Ectodermal cell (in vitro differentiated cells): Measurements from ENCODE around the gene GPR108.
"Not testable (repeated sequence)": the region's sequence is repeated elsewhere in the genome, so short reads cannot be mapped to it uniquely, and the experiment has no call there.

Experiments
- H3K27ac ChIP-seq: 2 replicates; pipeline ENCODE4 v1.7.0; 2013; ENCODE audit warnings: mild to moderate bottlenecking, low read depth, low read length; ENCODE audit not compliant: insufficient read depth, poor library complexity, severe bottlenecking
- H3K27me3 ChIP-seq: 2 replicates; pipeline ENCODE4 v1.7.0; 2013; ENCODE audit warnings: mild to moderate bottlenecking, low read length; ENCODE audit not compliant: insufficient read depth, control insufficient read depth, poor library complexity, severe bottlenecking
- H3K36me3 ChIP-seq: one replicate; pipeline ENCODE4 v1.7.0; 2013; ENCODE audit warnings: low read length; ENCODE audit not compliant: control insufficient read depth, insufficient read depth
- H3K4me1 ChIP-seq: one replicate; pipeline ENCODE4 v1.7.0; 2013; ENCODE audit warnings: low read length; ENCODE audit not compliant: control insufficient read depth, insufficient read depth
- H3K4me3 ChIP-seq: 2 replicates; pipeline ENCODE4 v1.7.0; 2013; ENCODE audit warnings: low read depth, low read length, control low read depth; ENCODE audit not compliant: insufficient read depth
- H3K9me3 ChIP-seq: 2 replicates; pipeline ENCODE4 v1.7.0; 2013; ENCODE audit warnings: mild to moderate bottlenecking, low read length, moderate library complexity; ENCODE audit not compliant: control insufficient read depth
- WGBS, 2 experiments: methylation state at CpG; one replicate each; pipeline ENCODE4 v1.1.7; 2013; ENCODE audit warnings: missing lambda C conversion rate in 2 of 2; 5-methylcytosine and 5-hydroxymethylcytosine counted together

The GPR108 gene

GRCh38 chr19:6714749-6715555 is 22.4 kb downstream of the GPR108 start:
- WGBS, 2 experiments, result 82 to 83% methylated on average over 11 of the region's 11 CpGs
- H3K36me3 ChIP-seq, result no peaks in the 10 kb centered on the region
- H3K27ac ChIP-seq, result no peak overlapping the region
- H3K4me3 ChIP-seq, result no peak overlapping the region
- H3K4me1 ChIP-seq, result no peaks in the 10 kb centered on the region
- no peaks in the 10 kb centered on the region for H3K9me3 ChIP-seq
- peaks cover 23% of the 10 kb centered on the region for H3K27me3 ChIP-seq

DNA sequence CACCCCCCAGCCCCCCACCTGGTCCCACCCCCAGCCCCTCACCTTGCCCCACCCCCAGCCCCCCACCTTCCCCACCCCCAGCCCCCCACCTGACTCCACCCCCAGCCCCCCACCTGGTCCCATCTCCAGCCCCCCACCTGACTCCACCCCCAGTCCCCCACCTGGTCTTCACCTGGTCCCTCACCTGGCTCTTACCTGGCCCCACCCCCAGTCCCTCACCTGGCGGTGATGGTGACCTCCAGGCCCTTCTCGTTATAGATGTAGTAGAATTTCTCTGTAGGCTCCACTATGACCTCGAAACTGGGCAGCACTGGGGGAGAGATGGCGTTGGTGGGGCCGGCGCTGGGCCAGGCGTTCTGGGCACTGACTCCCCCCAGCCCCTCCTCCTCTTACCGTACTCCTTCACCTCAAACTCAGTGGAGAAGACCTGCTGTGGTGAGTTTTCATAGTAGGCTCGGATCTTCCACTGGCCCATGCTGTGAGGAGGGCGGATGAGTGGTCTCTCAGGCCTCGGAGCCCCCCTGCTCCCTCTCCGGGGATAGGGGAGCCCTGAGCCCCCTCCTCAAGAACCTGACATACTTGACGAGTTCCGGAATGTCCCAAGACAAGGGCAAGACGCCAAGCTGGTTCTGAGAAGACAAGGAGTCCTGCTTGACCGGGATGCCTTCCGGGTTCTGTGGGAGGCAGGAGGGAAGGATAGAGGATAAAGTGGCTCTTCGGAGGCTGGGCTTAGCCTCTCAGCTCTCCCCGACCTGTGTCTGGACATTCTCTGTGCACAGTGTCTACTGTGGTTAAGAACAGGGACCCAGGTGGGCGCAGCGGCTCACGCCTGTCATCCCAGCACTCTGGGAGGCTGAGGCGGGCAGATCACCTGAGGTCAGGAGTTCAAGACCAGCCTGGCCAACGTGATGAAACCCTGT is 23.3 kb downstream of the GPR108 start:
- peaks cover 32% of the 10 kb centered on the region for H3K27me3 ChIP-seq
- 83 to 85% methylated on average over 24 of the region's 24 CpGs for WGBS, 2 experiments
- no peak overlapping the region for H3K4me3 ChIP-seq
- H3K36me3 ChIP-seq, result no peaks in the 10 kb centered on the region
- H3K9me3 ChIP-seq, result no peaks in the 10 kb centered on the region
- no peak overlapping the region for H3K27ac ChIP-seq
- no peaks in the 10 kb centered on the region for H3K4me1 ChIP-seq

DNA sequence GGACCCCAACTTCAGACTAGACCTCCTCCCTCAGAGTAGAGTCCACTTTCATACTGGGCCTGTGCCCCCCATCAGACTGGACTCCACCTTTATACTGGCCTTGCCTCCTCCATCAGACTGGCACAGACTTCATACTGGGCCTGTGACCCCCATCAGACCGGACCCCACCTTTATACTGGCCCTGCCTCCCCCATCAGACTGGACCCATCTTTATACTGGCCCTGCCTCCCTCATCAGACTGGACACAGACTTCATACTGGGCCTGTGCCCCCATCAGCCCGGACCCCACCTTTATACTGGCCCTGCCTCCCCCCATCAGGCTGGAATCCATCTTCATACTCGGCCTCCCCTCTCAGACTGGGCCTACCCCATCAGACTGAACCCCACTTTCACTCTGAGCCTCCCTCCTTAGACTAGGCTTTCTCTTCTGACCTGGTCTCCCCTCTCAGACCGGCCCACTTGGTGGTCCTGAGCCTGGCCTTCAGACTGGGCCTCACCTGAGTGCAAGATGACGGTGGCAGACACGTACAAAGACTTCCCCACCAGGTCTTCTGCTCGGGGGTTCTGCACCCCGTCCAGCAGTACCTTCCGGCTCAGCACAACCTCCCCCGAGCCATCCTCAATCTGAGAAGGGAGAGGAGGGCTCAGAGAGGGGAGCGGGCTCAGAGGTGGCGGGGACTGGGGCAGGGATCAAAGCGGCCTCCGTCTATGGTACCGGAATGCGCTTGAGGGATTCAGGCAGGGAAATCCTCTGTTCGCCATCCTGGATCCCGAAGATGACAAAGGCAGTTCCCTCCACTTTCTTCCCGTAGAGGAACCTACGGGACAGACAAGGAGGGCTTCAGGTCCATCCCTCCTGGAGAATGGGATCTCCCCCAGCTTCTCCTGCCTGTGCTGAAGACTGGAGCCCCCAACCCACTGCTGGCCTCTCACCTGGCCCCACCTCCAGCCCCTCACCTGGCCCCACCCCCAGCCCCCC is 24.4 kb downstream of the GPR108 start:
- no peak overlapping the region for H3K4me3 ChIP-seq
- WGBS, 2 experiments, result 90 to 91% methylated on average over 20 of the region's 20 CpGs
- peaks cover 41% of the 10 kb centered on the region for H3K27me3 ChIP-seq
- no peak overlapping the region for H3K27ac ChIP-seq
- no peaks in the 10 kb centered on the region for H3K9me3 ChIP-seq
- no peaks in the 10 kb centered on the region for H3K4me1 ChIP-seq
- H3K36me3 ChIP-seq, result no peaks in the 10 kb centered on the region

DNA sequence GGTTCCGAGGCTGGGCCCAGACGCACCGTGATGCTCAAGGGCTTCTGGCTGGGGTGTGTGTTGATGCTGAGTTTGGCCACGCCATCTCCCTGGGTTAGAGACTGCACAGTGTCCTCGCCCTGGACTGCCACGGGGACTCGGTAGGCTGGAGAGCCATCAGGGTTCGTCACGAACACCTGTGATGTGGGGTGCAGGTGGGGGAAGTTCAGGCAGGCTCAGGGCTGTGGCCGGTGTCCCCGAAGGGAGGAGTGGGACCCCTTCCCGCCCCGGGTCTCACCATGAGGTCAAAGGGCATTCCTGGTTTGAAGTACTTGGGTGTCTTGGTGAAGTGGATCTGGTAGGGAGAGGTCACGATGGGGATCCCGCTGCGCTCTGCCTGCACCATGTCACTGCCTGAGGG is 25.1 kb downstream of the GPR108 start:
- no peaks in the 10 kb centered on the region for H3K4me1 ChIP-seq
- 91 to 92% methylated on average over 16 of the region's 16 CpGs for WGBS, 2 experiments
- no peak overlapping the region for H3K4me3 ChIP-seq
- no peaks in the 10 kb centered on the region for H3K36me3 ChIP-seq
- H3K9me3 ChIP-seq, result no peaks in the 10 kb centered on the region
- no peak overlapping the region for H3K27ac ChIP-seq
- H3K27me3 ChIP-seq, result peaks cover 41% of the 10 kb centered on the region

DNA sequence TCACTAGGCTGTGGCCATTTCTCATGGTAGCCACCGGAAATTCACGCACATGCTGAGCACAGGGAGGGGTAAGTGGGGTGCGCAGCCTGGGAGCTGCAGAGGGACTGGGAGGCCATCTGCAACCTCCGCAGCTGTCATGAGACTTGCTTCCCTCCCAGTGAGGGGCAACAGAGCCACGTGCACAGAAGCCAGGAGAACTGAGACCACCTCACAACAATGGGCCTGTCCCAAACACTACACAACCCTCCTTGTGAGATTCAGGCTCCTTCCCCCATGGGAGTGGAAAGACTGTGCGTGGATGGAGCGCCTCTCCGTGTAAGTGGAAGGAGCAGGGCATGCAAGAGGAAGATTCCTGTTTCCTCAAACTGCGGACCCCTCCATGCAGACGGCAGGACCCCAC is 25.8 kb downstream of the GPR108 start:
- WGBS, 2 experiments, result 75 to 81% methylated on average over 10 of the region's 10 CpGs
- Histone ChIP-seq H3K36me3 (no peaks in the 10 kb centered on the region), H3K27me3 (peaks cover 41% of the 10 kb centered on the region), H3K4me3 (no peak overlapping the region), H3K27ac (no peak overlapping the region), H3K4me1 (no peaks in the 10 kb centered on the region), H3K9me3 (no peaks in the 10 kb centered on the region)

DNA sequence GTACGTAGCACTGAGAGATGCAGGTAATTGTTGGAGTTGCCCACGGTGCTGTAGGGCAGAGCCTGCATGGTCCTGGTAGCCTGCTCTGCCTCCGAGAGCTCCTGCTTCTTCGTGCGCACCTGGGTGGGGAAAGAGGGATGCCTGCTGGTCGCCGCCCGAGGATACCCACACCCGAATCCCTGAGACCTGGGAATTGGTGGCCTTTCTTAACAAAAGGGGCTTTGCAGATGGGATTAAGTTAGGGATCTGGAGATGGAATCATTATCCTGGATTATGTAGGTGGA is 26.4 kb downstream of the GPR108 start:
- no peaks in the 10 kb centered on the region for H3K9me3 ChIP-seq
- H3K4me1 ChIP-seq, result no peaks in the 10 kb centered on the region
- H3K27ac ChIP-seq, result no peak overlapping the region
- H3K36me3 ChIP-seq, result no peaks in the 10 kb centered on the region
- peaks cover 41% of the 10 kb centered on the region for H3K27me3 ChIP-seq
- WGBS, 2 experiments, result 63 to 65% methylated on average over 9 of the region's 9 CpGs
- no peak overlapping the region for H3K4me3 ChIP-seq

DNA sequence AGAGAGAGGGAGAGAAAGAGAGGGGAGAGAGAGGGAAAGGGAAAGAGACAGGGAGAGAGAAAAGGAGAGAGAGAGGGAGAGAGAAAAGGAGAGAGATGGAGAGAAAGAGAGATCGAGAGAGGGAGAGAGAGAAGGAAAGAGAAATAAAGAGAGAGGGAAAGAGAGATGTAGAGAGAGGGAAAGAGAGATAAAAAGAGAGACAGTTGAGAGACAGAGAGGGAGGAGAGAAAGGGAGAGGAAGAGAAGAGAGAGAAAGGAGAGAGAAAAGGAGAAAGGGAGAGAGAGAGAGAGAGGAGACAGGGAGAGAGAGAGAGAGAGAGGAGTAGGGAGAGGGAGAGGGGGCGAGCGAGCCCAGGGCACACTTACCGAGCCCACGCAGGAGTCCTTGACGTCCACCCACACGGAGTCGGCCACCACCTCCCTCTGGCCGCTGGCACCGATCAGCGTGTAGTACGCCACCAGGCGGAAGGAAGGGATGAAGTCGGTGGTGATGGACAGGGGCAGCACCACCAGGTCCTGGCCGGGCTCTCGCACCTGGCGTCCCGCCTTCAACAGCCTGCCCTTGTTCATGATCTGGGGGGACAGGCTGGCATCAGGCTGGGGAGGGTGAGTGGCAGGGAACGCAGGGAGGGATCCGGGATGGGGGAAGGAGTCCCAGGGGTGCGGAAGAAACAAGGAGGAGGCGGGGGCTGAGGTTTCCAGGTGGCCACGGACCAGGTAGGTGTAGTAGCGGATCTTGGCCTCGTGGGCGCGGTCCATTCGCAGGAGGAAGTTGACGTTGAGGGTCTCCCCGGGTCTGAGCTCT is 26.9 kb downstream of the GPR108 start:
- Histone ChIP-seq H3K4me1 (no peaks in the 10 kb centered on the region), H3K4me3 (no peak overlapping the region), H3K27me3 (peaks cover 41% of the 10 kb centered on the region), H3K27ac (no peak overlapping the region), H3K36me3 (no peaks in the 10 kb centered on the region), H3K9me3 (no peaks in the 10 kb centered on the region)
- WGBS, 2 experiments, result 37 to 39% methylated on average over 30 of the region's 30 CpGs

GRCh38 chr19:6709549-6709948 is 27.8 kb downstream of the GPR108 start:
- 52 to 54% methylated on average over 14 of the region's 14 CpGs for WGBS, 2 experiments
- Histone ChIP-seq H3K27me3 (peaks cover 41% of the 10 kb centered on the region), H3K36me3 (no peaks in the 10 kb centered on the region), H3K4me3 (no peak overlapping the region), H3K4me1 (no peaks in the 10 kb centered on the region), H3K27ac (no peak overlapping the region), H3K9me3 (no peaks in the 10 kb centered on the region)

GRCh38 chr19:6708913-6709312 is 28.5 kb downstream of the GPR108 start:
- WGBS, 2 experiments, result 89 to 91% methylated on average over 12 of the region's 12 CpGs
- peaks cover 41% of the 10 kb centered on the region for H3K27me3 ChIP-seq
- H3K36me3 ChIP-seq, result not testable (repeated sequence)

More at GRCh38 chr19:6708913-6709312, 28.5 kb downstream of the GPR108 start:
- not testable (repeated sequence) for H3K27ac ChIP-seq, H3K9me3 ChIP-seq, H3K4me3 ChIP-seq, H3K4me1 ChIP-seq
